GM19452 (cell line): ENCODE results near the gene CHKA.

Experiments used
- ATAC-seq: cut with Tn5 transposase; IDR thresholded peaks from one replicate; pipeline ENCODE4 v1.9.1; 2021; ENCODE audit not compliant: unreplicated experiment

Gene CHKA

DNA sequence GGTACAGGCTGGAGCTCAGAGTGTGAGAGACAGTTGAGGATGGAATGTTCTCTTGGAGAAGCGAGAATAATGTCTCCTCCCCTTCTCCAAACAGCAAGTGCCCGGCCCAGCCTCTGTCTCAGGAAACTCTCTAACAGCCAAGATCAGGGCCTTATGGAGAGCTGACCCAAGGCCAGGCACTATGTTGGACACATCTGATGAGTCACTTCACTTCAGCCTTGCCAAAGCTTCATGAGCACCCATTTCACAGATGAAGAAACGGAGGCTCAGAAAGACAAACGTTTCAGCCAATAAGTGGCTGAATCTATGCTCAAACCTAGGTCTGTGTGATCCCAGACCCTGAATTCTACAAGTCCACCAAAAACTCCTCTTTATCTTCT, 22.1 kb upstream of the CHKA start:
- ATAC-seq = no peak

DNA sequence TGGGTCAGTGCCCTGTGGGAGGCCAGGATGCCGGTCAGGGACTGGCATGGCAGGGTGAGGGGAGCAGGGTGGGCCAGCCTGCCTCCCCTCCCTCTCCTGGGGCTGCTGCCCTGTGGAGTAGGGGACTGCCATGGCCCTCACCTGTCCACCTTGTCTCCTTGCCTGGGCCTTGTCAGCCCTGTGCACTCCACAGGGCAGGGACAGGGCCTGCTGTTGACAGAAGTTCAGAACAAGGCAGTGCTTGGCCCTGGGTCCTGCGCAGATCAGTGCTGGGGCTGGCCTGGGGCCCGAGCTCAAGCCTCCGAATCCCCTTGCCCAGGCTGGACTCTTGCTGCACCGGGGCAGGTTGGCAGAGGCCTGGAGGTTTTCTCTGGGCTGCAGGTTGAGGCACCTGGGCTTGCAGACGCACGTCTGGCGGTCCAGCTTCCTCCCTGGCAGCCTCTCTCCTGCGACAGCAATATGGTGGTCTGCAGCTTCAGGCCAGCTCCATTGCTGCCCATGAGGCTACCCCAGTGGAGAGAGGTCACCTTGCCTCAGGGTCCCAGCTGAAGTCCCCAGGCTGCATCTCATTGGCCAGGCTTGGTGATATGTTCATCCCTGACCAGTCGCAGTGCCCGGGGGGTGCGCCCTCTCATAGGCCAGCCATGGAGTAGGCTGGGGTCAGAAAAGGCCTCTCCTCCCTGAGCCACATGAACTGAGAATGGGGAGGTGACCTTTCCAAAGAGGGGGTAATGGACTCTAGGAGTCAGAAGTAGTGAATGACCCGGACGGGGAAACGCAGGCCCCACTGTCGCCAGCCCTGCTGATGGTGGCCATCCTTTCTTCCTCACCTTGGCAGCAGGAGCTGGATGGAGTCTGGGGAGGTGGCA, 21.5 kb upstream of the CHKA start:
- no peak for ATAC-seq

DNA sequence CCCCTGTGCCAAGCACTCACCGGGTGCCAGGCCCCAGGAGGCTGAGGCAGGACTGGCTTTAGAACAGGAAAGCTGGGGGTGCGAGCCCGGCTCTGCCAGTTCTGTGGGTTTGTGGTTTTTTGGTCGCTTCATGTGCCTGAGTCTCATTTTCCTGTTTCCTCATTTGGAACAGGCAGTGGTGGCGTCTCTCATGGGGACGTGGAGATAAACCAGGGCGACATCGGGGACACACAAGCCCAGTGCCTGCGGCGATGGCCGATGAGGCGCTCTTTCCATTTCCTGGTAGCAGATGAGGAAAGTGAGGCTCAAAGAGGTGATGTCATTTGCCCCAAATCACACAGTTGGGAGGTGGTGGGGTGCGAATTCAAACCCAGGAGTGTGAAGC, 20.8 kb upstream of the CHKA start:
- ATAC-seq = no peak

DNA sequence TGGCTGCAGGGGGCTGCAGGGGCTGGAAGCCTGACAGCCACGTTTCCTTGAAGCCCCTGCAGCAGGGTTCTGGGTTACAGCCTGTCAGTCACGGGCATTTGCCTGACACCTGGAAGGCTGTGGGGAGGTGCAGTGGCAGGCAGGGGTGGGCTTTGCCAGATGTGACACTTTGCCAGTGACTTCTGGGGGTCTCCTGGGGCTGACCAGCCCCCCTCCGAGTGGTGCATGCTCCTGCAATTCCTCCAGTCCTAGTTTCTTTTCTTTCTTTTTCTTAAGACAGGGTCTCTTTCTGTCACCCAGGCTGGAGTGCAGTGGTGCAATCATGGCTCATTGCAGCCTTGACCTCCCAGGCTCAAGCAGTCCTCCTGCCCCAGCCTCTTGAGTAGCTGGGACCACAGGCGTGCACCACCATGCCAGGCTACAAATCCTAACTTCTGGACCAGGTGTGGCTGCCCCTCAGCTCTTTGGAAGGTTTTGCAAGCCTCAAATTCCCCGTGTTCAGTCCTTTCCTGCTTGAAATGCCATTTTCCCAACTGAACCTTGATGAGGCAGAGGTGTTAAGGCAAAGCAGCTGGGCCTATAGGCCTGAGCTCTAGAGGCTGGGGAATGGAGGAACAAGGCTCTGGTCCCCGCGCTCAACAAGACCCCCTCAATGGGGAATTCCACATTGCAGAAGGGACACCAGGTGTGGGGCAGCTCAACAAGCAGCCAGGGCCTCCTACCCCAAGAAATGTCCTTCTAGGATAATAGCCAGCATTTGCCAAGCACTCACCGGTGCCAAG, 20.2 kb upstream of the CHKA start:
- ATAC-seq = no peak

DNA sequence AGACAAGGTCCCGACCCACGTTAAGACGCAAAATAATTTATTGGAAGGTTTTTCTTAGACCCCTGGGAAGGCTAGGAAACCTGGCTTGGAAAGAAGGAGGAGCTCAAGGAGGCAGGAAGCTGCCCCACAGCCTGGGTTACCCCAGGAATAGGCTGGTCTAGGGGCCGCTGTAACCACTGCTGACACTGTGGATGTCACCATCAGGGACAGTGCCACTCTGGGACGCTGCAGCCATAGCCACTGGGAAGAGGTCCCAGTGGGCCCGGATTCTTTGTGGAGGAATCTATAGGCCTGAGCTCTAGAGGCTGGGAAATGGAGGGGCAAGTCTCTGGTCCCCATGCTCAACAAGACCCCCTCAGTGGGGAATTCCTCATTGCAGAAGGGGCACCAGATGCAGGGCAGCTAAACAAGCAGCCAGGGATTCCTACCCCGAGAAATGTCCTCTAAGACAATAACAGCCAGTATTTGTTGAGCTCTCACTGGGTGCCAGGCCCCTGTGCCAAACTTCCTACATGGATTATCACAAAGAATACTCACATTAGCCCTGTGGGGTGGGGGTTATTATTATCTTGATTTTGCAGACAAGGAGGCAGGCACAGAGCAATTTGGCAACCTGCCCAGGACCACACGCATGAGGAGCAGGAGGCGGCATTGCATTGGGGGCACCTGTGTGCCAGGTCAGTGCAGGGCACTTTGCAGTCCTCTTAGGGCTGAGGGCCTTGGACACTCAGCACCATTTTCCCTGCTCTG, 19.5 kb upstream of the CHKA start:
- ATAC-seq = no peak

DNA sequence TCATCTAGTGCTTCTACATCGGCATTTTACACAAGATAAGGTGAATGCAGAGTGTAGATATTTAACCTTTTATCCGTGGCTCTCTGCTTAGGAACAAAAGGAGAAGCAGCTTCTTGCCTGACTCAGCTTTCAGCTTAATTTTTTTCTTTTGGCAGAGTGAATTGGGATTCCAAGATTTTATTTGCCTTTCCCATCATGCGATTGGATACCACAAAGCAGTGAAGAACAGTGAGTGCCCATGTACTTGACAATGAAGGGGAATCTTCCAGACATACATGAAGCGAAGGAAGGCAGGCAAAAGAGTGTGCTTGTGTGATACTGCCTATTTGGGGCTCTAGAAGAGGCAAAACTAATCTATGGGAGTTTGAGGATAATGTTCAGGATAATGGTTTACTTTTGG, 17.0 kb upstream of the CHKA start:
- no peak for ATAC-seq

DNA sequence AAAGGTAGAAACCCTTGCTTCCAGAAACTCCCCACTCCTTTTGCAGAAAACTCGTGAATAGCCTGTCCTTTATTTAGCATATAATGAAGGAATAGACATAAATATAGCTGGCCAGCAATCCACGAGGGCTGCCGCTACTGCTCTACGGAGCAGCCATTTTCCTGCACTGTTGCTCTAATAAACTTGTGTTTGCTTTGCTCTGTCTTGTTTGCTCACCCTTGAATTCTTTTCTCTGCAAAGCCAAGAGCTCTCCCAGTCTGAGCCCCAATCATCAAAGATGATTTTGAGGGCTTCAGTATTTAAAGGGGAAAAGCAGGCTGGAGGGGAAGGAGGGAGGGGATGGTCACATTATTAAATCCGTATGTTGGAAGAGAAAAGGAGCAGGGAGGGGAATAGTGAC, 16.6 kb upstream of the CHKA start:
- no peak for ATAC-seq

DNA sequence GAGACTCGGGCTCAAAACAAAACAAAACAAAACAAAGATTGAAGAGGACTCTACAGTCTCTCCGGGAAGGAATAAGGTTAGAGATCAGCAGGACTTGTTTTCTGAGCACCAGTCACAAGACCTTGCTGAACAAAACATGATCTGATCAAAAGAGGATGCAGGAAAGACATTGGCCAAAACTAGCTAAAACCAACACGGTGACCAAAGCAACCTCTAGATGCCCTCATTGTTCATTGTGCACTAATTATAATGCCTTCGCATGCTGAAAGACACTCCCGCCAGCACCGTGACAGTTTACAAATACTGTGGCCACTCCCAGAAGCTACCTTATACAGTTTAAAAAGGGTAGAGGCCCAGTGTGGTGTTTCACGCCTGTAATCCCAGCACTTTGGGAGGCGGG, 15.7 kb upstream of the CHKA start:
- no peak for ATAC-seq

DNA sequence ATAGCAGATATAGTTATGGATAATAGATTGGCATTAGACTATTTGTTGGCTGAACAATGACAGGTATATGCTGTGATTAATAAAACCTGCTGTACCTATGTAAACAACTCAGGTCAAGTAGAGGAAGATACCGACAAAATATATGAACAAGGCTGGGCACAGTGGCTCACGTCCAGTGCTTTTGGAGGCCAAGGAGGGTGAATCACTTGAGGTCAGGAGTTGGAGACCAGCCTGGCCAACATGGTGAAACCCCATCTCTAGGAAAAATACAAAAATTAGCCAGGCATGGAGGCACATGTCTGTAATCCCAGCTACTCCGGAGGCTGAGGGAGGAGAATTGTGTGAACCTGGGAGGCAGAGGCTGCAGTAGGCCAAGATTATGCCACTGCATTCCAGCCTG, 14.0 kb upstream of the CHKA start:
- no peak for ATAC-seq

DNA sequence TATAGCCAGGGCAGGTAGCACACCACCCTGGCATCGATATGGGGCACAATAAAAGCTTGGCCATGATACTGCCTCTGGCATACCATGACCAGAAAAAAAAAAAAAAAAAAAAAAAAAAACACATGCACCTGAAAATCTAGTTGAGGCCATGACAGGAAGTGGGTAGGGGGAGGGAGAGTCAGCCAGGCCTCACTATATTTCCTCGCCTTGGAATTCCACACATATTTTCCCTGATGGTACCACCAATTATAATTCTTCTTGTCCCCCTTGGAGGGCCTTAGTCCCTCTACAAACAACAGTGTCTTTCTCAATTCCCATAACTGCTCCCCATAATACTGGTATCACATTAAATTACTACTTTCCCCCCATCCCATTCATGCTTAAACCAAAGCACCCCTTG, 12.6 kb upstream of the CHKA start:
- no peak for ATAC-seq

DNA sequence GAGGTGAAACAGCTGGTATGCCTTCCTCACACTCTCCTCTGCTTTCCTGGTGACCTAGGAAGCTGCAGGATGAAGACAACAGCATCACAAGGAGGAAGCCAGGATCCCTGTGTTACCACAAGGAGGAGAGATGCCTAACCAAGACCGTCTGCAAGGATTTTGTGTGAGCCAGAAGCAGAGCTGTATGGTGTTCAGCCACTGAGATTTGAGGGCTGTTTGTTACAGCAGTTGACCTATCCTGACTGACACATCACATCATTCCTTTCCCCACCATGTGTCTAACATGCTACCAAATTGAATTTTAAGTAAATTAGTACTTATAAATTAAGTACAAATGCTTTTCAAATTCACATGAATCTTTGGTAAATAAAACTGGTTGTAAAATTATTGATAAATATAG, 8.9 kb upstream of the CHKA start:
- ATAC-seq = no peak

DNA sequence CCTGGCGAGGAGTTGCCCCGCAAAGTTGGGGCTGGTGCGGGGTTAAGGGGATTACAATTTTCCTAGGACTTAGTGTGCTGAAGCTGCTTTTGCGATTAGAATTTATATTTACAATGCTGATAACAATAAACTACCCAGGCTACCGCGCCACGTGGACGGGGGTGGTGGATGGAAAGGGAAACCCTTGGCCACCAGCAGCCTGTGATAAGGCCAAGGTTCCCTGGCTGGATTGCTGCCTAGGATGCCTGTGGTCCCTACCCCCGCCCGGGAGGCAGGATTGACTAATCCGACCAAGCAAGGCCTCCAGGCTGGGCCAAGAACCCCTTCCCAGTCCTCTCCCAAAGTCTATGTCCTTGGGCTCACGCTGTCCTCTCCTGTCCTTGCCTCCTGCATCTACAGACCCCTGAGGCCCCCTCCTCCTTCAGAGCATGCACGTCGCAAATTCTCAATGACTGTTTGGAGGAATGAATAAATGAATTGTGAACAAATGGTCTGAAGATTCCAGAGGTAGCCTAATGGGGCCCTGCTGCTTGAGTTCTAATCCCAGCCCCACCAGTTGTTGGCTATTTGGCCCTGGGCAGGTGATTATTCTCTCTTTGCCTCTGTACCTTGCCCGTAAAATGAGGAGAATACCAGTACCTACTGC, 7.6 kb upstream of the CHKA start:
- no peak for ATAC-seq

DNA sequence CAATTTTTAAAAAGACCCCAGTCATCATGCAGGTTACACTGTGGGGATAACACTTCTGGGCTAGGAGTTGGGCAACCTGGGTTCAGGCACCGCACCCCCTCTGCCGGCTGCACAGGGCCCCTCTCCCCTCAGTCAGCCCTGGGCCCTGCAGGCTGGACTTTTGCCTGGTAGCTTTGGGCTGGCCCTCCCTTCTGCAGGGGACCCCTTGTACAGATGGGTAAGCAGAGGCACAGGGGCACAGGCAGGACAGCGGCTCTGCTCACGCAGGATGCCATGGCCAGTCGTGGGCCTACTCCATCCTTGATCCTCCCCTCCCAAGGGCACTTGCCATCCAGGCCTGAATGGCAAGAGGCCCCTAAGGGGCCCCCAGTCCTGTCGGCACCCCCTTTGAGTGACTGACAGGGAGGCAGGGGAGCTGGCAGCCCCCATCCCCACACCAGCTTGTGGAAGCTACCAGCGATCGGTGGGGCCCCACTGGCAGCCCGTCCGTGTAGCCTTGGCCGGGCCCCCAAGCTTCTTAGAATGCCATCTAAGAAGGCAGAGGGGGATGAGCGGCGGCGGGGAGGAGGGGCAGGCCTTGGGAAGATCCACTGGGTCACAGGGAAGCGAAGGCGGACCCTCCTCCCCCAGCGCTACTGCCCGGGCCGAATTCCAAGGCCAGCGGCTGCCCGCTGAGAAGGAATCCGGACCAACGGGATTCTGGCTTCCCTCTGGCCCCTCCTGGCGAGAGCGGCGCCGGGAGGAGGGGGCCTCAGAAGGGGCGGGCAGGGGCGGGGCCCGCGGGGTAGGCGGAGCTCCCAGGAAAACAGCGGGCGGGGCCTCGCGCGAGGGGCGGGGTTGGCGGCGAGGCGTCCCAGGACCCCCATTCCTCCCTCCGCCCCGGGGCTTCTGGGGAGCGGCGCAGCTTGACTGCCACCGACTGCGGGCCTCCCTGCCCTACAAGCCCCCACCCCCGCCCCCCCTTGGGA, 6.8 kb upstream of the CHKA start:
- no peak for ATAC-seq

DNA sequence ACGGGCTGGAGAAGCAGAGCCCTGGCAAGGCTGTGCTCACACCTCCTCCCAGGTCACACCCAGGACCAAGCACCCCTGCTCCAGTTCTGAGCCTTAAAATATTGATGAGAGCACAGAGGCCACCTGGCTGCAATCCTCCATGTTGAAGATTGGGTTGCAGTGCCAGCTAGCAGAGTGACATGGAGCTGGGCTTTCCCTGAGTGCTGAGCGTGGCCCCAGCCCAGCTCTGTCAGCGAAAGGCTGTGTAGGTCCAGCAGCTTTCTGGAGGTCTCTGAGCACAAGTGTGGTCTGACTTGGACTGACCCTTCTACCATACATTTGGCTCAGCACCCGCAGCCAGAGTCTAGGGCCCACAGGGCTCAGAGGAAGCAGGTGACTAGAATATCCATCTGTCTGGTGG, 4.0 kb upstream of the CHKA start:
- ATAC-seq = no peak

DNA sequence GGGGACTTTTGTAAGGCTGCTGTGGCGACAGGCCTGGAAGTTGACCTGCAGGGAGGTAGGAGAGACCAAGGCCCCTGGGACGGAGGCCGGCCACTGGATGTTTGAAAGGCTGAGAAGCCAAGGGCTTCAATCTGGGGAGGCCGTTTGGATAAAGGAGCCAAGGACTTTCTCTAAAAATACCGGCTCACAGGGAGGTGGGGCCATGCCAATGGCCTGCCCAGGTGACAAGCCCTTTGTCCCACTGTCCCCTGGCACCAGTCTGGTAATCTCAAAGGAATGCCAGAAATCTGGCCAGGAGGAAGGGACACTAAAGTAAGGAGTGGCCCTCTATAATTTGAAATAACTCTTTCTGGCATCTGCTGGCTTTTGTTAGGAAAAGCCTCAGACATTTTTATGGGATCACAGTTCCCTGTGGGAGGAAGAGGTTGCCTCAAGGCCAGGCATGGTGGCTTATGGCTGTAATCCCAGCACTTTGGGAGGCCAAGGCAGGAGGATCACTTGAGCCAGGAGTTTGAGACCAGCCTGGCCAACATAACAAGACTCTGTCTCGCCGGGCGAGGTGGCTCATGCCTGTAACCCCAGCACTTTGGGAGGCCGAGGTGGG, 1.9 kb upstream of the CHKA start:
- ATAC-seq = no peak

DNA sequence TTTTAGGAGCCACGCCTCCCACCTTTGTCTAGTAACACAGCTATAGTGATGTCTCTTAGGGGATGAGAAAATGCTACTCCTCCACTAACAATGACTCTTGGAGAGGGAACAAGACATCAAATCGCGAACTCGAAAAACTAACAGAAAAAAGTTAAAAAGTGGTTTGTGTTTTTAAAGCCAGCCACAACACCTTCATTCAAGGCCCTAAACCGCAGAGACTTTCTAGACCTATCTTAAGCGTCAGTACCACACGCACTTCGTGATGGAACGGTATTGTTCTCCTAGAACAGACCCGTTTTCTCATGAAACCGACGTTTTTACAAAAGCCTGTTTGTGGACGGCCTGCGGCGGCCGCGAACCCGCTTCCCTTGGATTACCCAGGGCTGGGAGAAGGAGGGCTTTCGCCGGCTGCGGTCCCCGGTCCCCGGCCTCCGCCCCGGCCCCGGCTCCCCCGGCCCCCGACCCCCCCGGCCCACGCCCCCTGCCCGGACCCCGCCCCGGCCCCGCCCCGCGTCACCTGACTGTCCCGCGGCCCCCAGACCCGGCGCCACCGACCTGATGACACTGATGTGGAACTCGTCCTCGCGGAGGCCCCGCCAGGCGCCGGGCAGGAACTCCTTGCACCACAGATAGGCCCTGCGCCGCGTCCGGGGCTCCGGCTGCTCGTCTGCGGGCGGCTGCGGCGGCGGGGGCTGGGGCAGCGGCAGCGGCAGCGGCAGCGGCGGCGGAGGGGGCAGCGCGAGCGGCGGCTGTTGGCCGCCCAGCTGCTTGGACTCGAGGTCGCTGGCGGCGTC, 718 bp downstream of the CHKA start:
- ATAC-seq = peak; percentile 19

DNA sequence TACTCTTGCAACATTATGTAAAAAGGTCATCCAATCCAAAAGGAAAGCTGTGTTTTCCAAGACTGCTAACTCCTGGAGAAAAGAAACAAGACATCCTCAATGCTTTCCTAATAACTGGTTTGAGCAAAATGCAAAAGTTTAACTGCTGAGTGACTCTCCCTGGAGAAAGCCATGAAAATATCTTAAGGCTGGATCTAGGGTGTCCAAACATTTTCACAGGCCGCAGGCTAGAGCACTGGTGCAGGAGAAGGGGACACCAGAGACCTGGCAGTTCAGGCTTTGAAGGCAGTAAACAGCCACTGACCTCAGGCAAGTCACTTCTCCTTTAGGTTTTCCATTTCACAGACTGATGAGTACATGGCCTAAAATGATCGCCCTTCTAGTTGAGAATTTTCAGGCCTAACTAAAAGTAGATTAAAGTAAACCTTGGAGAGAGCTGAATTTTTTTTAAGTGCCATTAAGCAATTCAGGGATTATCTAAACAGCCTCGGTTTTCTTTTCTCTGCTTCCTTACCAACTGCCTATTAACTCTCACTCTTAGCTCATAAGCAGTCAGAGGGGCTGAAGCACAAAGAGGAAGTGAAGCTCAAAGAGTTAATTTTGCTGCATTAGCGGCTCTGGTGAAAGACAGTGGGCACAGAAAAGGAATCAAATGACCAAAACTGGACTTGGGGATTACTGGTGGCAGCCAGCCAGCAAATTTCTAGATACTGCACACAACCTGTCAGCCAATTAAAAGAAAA, 2.3 kb downstream of the CHKA start:
- ATAC-seq = no peak

DNA sequence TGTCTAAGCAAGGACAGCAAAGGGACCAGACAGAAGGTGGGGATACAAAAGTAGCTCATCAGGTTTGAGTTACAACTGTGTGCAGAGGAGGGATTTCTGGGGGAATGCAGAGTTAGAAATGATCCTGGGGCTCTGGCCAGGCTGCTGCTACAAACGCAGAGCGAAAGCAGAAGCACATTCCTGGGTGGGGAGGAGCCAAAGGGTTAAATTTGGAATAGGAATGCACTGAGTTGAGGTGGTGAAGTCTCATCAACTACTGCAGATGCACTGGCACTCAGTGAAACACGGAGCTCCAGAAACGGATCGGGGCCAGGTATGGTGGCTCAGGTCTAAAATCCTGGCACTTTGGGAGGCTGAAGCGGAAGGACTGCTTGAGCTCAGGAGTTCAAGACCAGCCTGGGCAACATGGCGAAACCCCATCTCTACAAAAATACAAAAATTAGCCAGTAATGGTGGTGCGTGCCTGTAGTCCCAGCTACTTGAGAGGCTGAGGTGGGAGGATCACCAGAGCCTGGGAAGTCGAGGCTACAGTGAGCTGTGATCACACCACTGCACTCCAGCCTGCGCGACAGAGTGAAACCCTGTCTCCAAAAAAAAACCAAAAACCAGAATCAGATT, 3.2 kb downstream of the CHKA start:
- no peak for ATAC-seq
